ENCODE measurements around the gene MOK. TPM values are rescaled to one million over a fixed set of nuclear protein-coding genes. Genes with fewer than 3 reads are reported as not detected.

MOK gene
- total and polyA plus RNA-seq, 2 of the 4 experiments (the other 2 are of a cell fraction) = 16.8 to 48.5 TPM

- no peak for TF ChIP-seq SMC3 (IDR thresholded peaks at IDR 0.05; ENCODE audit: low read depth, low read length)
- no peak for TF ChIP-seq CEBPB (IDR thresholded peaks at IDR 0.05; ENCODE audit: low read depth, low read length)
These were observed 49.4 kb downstream of the MOK start (continued) for GRCh38 chr14:102255401-102256190.
